Measurements from ENCODE around the gene CYSTM1. TPM values are rescaled to one million over a fixed set of nuclear protein-coding genes. Genes with fewer than 3 reads are reported as not detected.
A peak's percentile ranks its signal among the peaks of the same experiment; 100 is the strongest.
"Not testable (repeated sequence)": the region's sequence is repeated elsewhere in the genome, so short reads cannot be mapped to it uniquely, and the experiment has no call there.

Gene CYSTM1
- total RNA-seq, 1 experiment from 2014 or later, result 186 TPM

DNA sequence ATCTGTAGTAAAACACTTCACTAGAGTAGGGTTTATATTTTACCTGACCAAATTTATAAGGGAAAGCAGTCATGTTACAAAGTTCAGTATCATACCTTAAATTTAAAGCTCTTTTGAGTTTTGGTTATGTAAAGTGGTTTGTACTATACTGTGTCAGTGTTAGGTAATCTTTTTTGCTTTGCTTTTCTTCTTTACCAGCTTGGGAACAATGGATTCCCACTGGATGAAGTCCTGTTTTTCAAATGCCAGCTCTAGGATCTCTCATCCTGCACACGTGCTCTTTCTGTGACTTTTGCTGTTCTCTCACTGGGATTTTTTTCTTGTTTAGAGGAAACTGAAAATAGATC lies 15.9 kb downstream of the CYSTM1 start:
- DNase-seq (ENCODE audit: low read depth, low spot score), result peak; percentile 29
- in situ Hi-C loops (cut with HindIII; ENCODE audit: low pct_unique_long_range_greater_than_20kb, low sequenced_read_pairs), result no loop called here

- in situ Hi-C loops (cut with HindIII; ENCODE audit: low pct_unique_long_range_greater_than_20kb, low sequenced_read_pairs), result no loop called here
Observed at GRCh38 chr5:140192715-140193430, 17.9 kb downstream of the CYSTM1 start.

DNA sequence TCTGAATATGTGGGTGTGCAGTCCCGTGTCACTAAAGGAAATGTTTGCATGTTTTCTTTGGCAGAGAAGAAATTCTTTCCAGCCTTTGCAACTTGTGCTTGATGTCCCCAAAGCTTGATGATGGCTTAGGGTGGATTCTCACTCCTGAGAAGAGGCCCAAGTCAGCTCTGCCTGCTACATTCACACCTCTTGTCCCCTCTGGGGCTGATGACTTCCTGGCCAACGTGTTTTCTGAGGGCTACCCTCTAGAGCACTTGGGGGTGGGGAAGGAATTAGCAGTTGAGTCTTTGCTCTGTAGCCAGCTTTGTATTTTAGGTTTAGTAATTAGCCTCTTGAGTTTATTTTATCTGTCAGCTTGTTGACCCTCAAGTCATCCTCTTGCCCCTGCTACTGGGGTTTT lies 19.7 kb downstream of the CYSTM1 start:
- in situ Hi-C loops (cut with HindIII; ENCODE audit: low pct_unique_long_range_greater_than_20kb, low sequenced_read_pairs), result no loop called here
- DNase-seq (ENCODE audit: low read depth, low spot score), result no peak

More at GRCh38 chr5:140192715-140193430, 17.9 kb downstream of the CYSTM1 start:
- no peak for DNase-seq (ENCODE audit: low read depth, low spot score)

GRCh38 chr5:140196115-140196814 lies 21.3 kb downstream of the CYSTM1 start:
- DNase-seq (ENCODE audit: low read depth, low spot score), result no peak
- in situ Hi-C loops (cut with HindIII; ENCODE audit: low pct_unique_long_range_greater_than_20kb, low sequenced_read_pairs), result no loop called here

DNA sequence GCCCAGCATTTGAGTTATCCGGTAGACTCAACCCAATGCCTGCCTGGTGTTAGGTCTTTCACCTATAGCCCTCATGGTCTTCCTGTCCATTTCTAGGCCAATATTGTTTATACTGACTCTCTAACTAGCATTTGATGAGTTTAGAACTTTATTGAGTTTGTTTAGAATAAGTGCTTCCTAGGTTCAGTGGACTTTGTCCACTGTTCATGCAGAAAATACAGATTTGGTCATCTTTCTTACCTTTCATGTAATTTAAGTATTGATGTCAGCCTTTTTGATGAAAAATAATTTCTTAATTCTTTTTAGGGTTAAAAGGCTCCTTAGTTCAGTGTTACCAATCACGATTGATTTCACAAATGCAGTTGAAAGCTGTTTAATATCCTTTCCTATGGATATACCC lies 22.0 kb downstream of the CYSTM1 start:
- DNase-seq (ENCODE audit: low read depth, low spot score), result no peak
- in situ Hi-C loops (cut with HindIII; ENCODE audit: low pct_unique_long_range_greater_than_20kb, low sequenced_read_pairs), result no loop called here

DNA sequence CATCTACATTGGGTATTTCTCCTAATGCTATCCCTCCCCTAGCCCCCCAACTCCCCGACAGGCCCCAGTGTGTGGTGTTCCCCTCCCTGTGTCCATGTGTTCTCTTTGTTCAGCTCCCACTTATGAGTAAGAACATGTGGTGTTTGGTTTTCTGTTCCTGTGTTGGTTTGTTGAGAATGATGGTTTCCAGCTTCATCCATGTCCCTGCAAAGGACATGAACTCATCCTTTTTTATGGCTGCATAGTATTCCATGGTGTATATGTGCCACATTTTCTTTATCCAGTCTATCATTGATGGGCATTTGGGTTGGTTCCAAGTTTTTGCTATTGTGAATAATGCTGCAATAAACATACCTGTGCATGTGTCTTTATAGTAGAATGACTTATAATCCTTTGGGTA lies 23.9 kb downstream of the CYSTM1 start:
- in situ Hi-C loops (cut with HindIII; ENCODE audit: low pct_unique_long_range_greater_than_20kb, low sequenced_read_pairs); DNase-seq (ENCODE audit: low read depth, low spot score): not testable (repeated sequence)

GRCh38 chr5:140202078-140202477 lies 27.1 kb downstream of the CYSTM1 start:
- in situ Hi-C loops (cut with HindIII; ENCODE audit: low pct_unique_long_range_greater_than_20kb, low sequenced_read_pairs), result no loop called here
- DNase-seq (ENCODE audit: low read depth, low spot score), result no peak

DNA sequence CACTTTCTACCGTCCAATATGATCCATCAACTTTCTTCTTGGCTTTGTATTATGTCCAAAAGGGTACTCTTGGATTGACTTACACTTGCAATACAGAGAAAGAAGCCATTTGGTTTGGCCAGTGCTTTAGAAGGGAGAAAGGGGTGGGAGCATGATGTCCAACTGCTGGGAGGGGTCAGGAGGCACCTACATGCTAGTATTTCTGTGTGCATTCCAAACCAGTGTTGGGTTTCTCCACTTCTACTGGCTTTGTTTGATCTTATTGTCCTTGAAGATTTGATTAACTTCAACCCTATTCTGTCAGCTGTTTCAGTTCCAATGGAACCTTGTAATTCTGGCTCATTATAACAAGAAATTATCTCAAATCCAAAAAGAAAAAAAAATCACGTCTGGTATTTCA lies 27.6 kb downstream of the CYSTM1 start:
- in situ Hi-C loops (cut with HindIII; ENCODE audit: low pct_unique_long_range_greater_than_20kb, low sequenced_read_pairs), result no loop called here
- DNase-seq (ENCODE audit: low read depth, low spot score), result no peak

- no peak for DNase-seq (ENCODE audit: low read depth, low spot score)
- in situ Hi-C loops (cut with HindIII; ENCODE audit: low pct_unique_long_range_greater_than_20kb, low sequenced_read_pairs), result no loop called here
Observed at GRCh38 chr5:140205216-140205615, 30.2 kb downstream of the CYSTM1 start.

- DNase-seq (ENCODE audit: low read depth, low spot score), result no peak
- in situ Hi-C loops (cut with HindIII; ENCODE audit: low pct_unique_long_range_greater_than_20kb, low sequenced_read_pairs), result no loop called here
Observed at GRCh38 chr5:140205952-140206351, 31.0 kb downstream of the CYSTM1 start.

DNA sequence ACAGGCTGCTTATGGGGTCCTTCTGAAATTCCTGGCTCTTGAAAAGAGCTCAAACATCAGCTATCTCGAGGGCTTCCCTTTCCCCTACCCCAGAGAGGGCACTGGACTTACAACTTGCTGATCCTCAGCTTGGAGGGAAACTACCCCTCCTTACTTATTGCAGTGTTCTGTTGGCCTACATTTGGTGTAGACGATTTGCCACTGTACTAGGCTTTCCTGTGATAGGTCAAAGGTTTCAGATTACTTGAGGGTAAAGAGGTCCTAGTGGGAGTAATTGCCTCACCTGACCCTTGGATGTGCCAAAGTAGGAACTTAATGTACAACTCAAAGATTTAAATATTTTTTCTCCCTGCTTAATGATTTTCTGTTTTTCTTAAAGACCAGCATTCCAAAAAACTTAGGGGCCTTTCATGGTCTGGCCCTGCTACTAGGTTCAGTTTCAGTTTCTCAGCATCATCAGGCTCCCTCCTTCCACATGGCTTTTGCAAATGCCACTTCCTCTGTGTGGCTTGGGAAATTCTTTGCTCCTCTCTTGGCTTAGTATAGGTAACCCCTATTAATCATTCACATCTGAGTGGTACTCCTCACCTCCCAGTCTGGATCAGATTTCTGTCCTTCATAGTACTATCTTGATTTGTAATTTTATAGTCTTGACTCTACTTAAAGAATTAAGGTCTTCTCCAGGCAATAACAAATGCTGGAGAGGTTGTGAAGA lies 32.4 kb downstream of the CYSTM1 start:
- no peak for DNase-seq (ENCODE audit: low read depth, low spot score)
- in situ Hi-C loops (cut with HindIII; ENCODE audit: low pct_unique_long_range_greater_than_20kb, low sequenced_read_pairs), result no loop called here

DNA sequence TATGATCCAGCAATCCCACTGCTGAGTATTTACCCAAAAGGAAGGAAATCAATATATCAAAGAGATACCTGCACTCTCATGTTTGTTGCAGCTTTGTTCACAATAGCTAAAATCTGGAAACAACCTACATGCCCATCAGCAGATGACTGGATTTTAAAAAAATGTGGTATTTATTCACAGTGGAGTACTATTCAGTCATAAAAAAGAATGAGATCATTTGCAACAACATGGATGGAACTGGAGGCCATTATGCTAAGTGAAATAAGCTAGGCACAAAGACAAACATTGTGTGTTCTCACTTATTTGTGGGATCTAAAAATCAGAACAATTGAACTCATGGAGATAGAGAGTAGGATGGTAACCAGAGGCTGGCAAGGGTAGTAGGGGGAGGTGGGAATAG lies 33.1 kb downstream of the CYSTM1 start:
- in situ Hi-C loops (cut with HindIII; ENCODE audit: low pct_unique_long_range_greater_than_20kb, low sequenced_read_pairs), result no loop called here
- DNase-seq (ENCODE audit: low read depth, low spot score), result no peak

DNA sequence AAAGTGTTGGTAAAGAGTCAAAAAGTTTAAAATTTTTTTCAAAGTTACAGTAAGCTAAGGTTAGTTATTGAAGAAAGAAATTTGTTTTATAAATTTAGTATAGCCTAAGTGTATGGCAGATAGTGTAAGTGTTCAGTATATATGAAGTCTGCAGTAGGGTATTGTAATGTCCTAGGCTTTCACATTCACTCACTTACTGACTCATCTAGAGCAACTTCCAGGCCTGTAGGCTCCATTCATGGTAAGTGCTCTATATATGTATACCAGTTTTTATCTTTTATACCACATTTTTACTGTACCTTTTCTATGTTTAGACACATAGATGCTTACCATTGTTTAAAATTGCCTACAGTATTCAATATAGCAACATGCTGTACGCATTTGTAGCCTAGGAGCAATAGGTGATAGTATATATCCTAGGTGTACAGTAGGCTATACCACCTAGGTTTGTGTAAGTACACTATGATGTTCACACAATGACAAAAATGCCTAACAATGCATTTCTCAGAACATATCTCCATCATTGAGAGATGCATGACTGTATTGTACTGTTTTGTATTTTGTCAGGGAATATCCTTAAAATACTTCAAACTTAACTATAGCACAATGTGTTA lies 38.5 kb downstream of the CYSTM1 start:
- in situ Hi-C loops (cut with HindIII; ENCODE audit: low pct_unique_long_range_greater_than_20kb, low sequenced_read_pairs), result no loop called here

DNA sequence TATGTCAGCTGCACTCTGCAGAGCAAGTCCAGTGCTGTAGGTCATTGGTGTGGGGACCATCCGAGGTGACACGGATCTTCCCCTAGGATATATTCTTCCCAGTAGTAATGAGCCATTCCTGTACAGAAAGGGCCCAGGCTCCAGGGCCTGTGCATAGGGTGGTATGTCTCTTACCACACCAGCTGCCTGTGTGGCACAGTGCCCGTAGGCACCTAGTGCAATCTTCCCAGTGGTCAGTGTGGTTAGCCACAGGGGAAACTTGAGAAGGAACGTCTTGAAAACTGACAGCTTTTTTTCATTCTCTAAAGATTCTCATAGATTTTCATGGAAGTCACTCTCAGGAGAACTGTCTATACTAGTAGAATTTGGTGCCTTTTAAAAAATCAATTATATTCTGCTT lies 39.8 kb downstream of the CYSTM1 start:
- peak; percentile 60 for DNase-seq (ENCODE audit: low read depth, low spot score)

More for the DNA sequence above, 38.5 kb downstream of the CYSTM1 start:
- DNase-seq (ENCODE audit: low read depth, low spot score), result no peak

DNA sequence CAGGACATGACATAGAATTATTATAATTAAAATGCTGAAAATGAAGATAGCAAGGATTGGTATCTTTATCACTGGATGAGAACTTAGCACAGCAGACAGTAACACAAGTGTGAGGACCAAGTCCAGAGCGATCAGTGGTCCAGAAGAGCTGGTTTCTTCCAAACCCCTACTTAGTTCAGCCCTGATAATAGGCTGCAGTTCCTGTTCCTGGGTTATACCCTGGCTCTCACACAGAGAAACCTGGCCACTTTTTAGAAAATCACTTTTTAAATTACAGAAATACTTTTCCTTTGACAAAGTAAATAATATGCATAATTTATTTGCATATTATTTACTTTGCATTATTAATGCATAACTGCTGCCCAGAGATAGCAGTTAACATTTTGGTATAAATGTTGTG lies 40.3 kb downstream of the CYSTM1 start:
- in situ Hi-C loops (cut with HindIII; ENCODE audit: low pct_unique_long_range_greater_than_20kb, low sequenced_read_pairs), result no loop called here
- DNase-seq (ENCODE audit: low read depth, low spot score), result no peak

More for the DNA sequence above, 39.8 kb downstream of the CYSTM1 start:
- in situ Hi-C loops (cut with HindIII; ENCODE audit: low pct_unique_long_range_greater_than_20kb, low sequenced_read_pairs), result no loop called here

- DNase-seq (ENCODE audit: low read depth, low spot score), result no peak
- in situ Hi-C loops (cut with HindIII; ENCODE audit: low pct_unique_long_range_greater_than_20kb, low sequenced_read_pairs), result no loop called here
Observed at GRCh38 chr5:140216478-140217074, 41.6 kb downstream of the CYSTM1 start.

DNA sequence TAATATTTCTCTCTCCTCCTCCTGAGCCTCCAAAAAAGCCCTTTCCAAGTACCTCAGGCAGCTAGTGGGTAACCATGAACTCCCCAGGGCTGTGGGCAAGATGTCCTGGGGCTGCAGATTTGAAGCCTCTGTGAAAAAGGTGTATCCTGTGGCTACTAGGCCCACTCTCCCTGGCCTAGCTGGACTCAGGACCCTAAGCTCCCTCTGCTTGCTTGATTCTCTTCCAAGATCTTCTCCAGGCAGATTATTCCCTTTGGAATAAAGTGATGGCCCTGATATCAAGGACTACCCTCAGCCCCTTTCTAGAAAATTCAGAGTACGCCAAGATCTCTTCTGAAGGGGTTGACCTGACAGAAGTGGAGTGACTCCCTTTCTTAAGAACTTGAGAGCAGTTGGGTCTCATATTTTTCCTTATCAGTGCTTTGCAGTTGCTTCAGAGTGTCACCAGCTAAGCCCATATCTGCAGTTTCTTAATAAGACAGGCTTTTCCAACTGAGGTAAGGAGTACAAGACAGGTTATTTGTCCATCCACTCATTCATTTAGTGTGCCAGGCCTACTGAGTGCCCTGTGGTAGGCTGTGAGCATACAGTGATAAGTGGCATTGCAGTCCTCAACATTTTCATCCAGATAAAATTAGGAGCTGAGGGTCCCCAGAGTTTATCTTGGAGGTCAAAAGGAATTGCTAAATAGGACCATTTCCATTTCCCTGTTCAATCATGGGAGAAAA lies 42.5 kb downstream of the CYSTM1 start:
- no peak for DNase-seq (ENCODE audit: low read depth, low spot score)
- in situ Hi-C loops (cut with HindIII; ENCODE audit: low pct_unique_long_range_greater_than_20kb, low sequenced_read_pairs), result no loop called here

All from SK-MEL-5 (cell line).